Measurements from ENCODE around the gene ARFGAP1. TPM values are rescaled to one million over a fixed set of nuclear protein-coding genes. Genes with fewer than 3 reads are reported as not detected.

ARFGAP1 gene
- total RNA-seq, 4 donors from 2014 or later = 16.1 to 46.2 (median 22.7) TPM

DNA sequence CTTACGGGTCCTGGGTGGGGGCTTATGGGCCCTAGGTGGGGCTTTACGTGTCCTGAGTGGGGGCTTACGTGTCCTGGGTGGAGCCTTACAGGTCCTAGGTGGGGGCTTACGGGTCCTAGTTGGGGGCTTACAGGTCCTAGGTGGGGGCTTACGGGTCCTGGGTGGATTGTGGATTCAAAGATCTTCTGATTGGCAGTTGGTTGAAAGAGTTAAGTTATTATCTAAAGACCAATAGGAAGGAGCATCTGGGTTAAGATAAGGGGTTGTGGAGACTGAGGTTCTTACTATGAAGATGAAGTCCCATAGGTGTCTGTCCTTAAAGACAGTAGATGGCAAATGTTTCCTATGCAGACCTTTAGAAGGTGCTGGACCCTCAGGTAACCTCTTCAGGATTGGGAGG lies 45.4 kb upstream of the ARFGAP1 start:
- TF ChIP-seq CTCF (IDR thresholded peaks at IDR 0.05; ENCODE audit: low read depth) = no peak

DNA sequence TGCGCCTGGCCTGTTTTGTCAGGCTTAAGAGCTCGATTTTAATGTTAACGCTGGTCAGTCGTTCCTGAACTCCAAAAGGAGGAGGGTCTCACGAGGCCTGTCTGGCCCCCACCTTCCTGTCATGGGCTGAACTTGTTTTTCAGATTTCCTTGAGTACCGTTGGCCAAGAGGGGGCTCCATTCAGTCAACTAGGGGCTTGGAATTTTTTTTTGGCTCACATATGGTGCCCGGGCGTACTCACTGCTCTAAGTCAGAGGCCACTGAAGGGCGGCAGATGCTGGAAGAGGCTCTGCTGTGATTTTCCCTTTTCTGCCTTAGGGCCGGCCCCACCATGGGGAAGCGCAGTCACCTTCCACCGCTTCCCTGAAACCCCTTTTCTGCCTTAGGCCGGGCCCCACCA lies 43.8 kb upstream of the ARFGAP1 start:
- no peak for TF ChIP-seq CTCF (IDR thresholded peaks at IDR 0.05; ENCODE audit: low read depth)

DNA sequence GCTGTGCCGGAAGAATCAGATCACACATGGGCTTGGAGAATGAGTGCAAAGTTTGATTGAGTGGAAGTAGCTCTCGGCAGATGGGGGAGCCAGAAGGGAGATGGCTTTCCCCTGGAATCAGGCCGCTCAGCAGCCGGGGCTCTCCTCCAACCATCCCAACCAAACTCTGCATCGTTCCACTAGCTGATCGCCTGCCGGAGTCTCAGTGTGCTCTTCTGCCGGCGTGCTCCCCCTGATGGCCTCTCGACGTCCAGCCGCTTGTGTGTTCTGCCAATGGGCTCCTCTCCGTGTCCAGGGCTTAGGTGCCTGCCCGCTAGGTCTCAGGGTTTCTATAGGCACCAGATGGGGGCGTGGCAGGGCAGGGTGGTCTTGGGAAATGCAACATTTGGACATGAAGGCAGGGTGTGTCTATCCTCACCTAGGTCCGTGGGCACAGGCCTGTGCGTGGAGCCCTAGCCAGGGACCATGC lies 41.8 kb upstream of the ARFGAP1 start:
- no peak for TF ChIP-seq CTCF (IDR thresholded peaks at IDR 0.05; ENCODE audit: low read depth)

GRCh38 chr20:63232235-63233060 lies 40.2 kb upstream of the ARFGAP1 start:
- TF ChIP-seq CTCF (IDR thresholded peaks at IDR 0.05; ENCODE audit: low read depth) = no peak

- TF ChIP-seq CTCF (IDR thresholded peaks at IDR 0.05; ENCODE audit: low read depth) = no peak
These were observed 39.6 kb upstream of the ARFGAP1 start for GRCh38 chr20:63233061-63233344.

DNA sequence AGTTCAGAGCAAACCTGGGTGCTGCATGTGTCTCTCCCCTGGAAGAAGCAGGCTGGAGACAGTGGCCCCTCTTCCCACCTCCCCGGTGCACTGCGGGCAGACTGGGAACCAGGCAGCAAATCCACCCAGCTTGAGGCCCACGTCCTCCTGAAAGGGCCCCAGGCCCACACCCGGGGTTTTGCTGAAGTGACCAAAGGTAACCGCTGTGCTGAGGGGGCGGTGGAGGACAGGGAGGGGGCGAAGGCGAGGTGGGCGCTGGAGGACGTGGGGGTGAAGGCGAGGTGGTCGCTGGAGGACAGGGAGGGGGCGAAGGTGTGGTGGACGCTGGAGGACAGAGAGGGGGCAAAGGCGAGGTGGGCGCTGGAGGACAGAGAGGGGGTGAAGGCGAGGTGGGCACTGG lies 38.7 kb upstream of the ARFGAP1 start:
- TF ChIP-seq CTCF (IDR thresholded peaks at IDR 0.05; ENCODE audit: low read depth) = no peak

GRCh38 chr20:63234693-63235398 lies 37.8 kb upstream of the ARFGAP1 start:
- no peak for TF ChIP-seq CTCF (IDR thresholded peaks at IDR 0.05; ENCODE audit: low read depth)

Data from subcutaneous adipose tissue (tissue), 4 donors.